IPS-20b (cell line): ENCODE measurements around the gene ASPSCR1.
A peak's percentile ranks its signal among the peaks of the same experiment; 100 is the strongest.

Source experiments
- H3K27ac ChIP-seq: one replicate; pipeline ENCODE4 v1.5.1; 2013; ENCODE audit warnings: low read length
- H3K27me3 ChIP-seq: 2 replicates; pipeline ENCODE4 v1.6.1; 2013; ENCODE audit warnings: mild to moderate bottlenecking, low read length, inconsistent platforms; ENCODE audit not compliant: insufficient read depth
- H3K36me3 ChIP-seq: 2 replicates; pipeline ENCODE4 v1.6.1; 2013; ENCODE audit warnings: low read depth, mild to moderate bottlenecking, inconsistent platforms, low read length, moderate library complexity; ENCODE audit not compliant: insufficient read depth
- H3K4me1 ChIP-seq: 2 replicates; pipeline ENCODE4 v1.6.1; 2013; ENCODE audit warnings: mild to moderate bottlenecking, control low read depth, inconsistent platforms, low read length, moderate library complexity; ENCODE audit not compliant: insufficient read depth
- H3K4me3 ChIP-seq: 2 replicates; pipeline ENCODE4 v1.5.1; 2013; ENCODE audit warnings: mild to moderate bottlenecking, low read length, inconsistent platforms
- H3K9ac ChIP-seq: 2 replicates; pipeline ENCODE4 v1.6.1; 2013; ENCODE audit warnings: low read depth, mild to moderate bottlenecking, inconsistent platforms, low read length, moderate library complexity
- H3K9me3 ChIP-seq: 2 replicates; pipeline ENCODE4 v1.6.1; 2013; ENCODE audit warnings: mild to moderate bottlenecking, low read depth, low read length, inconsistent platforms; ENCODE audit not compliant: insufficient read depth

Gene ASPSCR1

DNA sequence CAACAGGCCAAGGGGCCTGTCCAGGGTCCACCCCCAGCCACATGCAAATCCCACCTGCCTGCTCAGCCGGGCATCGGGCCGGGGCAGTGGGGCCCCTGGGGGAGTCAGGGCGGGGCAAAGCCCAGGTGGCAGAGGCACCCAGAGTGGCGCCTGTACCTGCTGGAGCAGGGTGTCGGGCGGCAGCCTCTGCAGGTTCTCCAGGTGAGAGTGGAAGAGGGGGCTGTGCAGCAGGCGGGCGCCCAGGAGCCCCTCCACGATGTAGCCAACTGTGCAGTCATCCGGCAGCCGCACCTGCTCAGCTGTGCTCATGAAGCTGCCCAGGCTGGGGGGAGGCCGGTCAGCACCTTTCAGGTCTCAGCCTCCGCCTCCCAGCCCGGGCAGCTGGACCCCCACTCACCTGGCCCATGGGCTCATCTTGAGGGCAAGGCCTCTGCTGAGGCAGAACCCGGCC is 72.1 kb downstream of the ASPSCR1 start:
- H3K27me3 ChIP-seq: no peaks in the 10 kb centered on the region
- H3K27ac ChIP-seq: no peak overlapping the region
- no peak overlapping the region for H3K4me3 ChIP-seq
- H3K36me3 ChIP-seq: peaks cover 21% of the 10 kb centered on the region
- no peaks in the 10 kb centered on the region for H3K9me3 ChIP-seq
- no peak overlapping the region for H3K9ac ChIP-seq
- no peaks in the 10 kb centered on the region for H3K4me1 ChIP-seq

- no peaks in the 10 kb centered on the region for H3K4me1 ChIP-seq
- H3K9ac ChIP-seq: peak overlapping the region; percentile 37; the same call in 1 of the 2 replicates
- H3K4me3 ChIP-seq: peak overlapping the region; percentile 61
- H3K9me3 ChIP-seq: no peaks in the 10 kb centered on the region
- H3K27me3 ChIP-seq: no peaks in the 10 kb centered on the region
- H3K27ac ChIP-seq: no peak overlapping the region
- peaks cover 28% of the 10 kb centered on the region for H3K36me3 ChIP-seq
Observed at GRCh38 chr17:82050152-82050760, 72.8 kb downstream of the ASPSCR1 start.

GRCh38 chr17:82050761-82051641 is 73.6 kb downstream of the ASPSCR1 start:
- no peak overlapping the region for H3K27ac ChIP-seq
- peaks cover 33% of the 10 kb centered on the region for H3K36me3 ChIP-seq
- H3K9me3 ChIP-seq: no peaks in the 10 kb centered on the region
- no peaks in the 10 kb centered on the region for H3K4me1 ChIP-seq
- no peaks in the 10 kb centered on the region for H3K27me3 ChIP-seq
- H3K9ac ChIP-seq: peak overlapping the region; percentile 37
- H3K4me3 ChIP-seq: peak overlapping the region; percentile 61

DNA sequence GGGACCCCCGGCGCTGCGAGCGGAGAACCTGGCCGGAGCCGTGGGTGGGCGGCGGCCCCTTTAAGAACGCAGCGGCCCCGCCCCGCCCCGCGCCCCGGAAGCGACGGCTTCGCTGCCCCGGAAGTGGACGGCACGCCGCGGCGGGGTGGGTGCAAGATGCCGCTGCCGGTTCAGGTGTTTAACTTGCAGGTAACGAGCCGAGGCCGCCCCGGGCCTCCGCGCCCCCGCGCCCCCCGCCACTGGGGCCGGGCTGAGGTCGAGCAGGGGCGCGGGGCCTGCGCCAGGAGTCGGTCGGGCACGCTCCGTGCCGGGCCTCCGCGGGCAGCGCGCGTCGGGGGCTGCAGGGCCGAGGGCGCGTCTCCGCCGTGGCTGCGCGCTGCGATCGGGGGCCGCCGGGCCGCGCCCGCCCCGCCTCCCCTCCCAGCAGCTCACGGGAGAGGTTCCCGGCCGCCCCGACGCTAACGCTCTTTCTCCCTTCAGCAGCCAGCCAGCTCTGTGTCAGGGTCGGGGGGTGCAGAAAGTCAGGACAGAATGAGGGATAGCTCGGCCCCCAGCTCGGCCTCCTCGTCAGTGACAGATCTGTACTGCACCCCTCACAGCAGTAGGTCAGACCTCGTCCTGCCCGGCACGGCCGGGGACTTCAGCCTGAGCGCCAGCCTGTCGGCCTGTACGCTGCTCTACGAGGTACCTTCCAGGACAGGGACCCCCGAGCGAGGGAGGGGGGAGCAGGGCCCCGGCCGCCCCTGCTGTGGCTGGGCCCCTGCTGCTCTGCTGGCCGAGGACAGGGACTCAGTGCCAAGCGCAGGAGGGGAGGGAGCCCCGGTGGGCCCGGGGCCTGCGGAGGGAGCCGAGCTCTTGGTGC is 74.6 kb downstream of the ASPSCR1 start, which contains the start of the genes GPS1 and RFNG:
Gene GPS1 (plus strand): TSS at position 123 of the 862 bp plus-strand sequence. CDS start 34 bp downstream, at position 157.
Gene RFNG (minus strand): TSS at position 36 of the 862 bp plus-strand sequence. CDS start 45 bp downstream, outside the sequence.
- no peaks in the 10 kb centered on the region for H3K27me3 ChIP-seq
- H3K36me3 ChIP-seq: peaks cover 43% of the 10 kb centered on the region
- no peak within 1 kb of the TSS for H3K27ac ChIP-seq
- peak within 1 kb of the TSS; percentile 84 for H3K4me3 ChIP-seq
- H3K4me1 ChIP-seq: no peaks in the 10 kb centered on the region
- peak within 1 kb of the TSS; percentile 76 for H3K9ac ChIP-seq
- H3K9me3 ChIP-seq: no peaks in the 10 kb centered on the region

DNA sequence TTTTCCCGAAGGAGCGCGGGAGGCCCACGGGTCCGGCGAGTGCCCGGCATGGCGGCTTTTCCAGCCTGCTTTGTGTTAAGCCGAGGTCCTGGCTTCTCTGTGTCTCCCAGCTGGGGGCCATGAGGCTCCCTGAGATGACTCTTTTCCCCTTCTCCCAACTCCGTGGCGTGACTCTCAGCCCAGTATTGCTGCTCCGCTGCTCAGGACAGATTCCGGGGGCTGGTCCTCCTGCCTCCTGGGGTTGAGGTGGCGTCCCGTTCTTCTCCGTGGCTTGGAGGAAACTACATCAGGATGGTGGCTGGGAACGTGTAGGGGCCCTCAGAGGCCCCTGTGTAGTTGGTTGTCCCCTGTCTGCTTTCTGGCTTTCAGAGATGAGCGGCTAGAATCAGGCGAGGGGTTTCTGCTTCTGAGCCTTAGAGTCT is 75.2 kb downstream of the ASPSCR1 start:
- H3K36me3 ChIP-seq: peaks cover 46% of the 10 kb centered on the region
- H3K9me3 ChIP-seq: no peaks in the 10 kb centered on the region
- no peaks in the 10 kb centered on the region for H3K27me3 ChIP-seq
- peak overlapping the region; percentile 76 for H3K9ac ChIP-seq
- H3K27ac ChIP-seq: no peak overlapping the region
- no peaks in the 10 kb centered on the region for H3K4me1 ChIP-seq
- peak overlapping the region; percentile 84 for H3K4me3 ChIP-seq

GRCh38 chr17:82053130-82053529 is 75.7 kb downstream of the ASPSCR1 start:
- Histone ChIP-seq H3K36me3 (peaks cover 46% of the 10 kb centered on the region), H3K4me3 (peak overlapping the region; percentile 84; the same call in 1 of the 2 replicates), H3K27me3 (no peaks in the 10 kb centered on the region), H3K9me3 (no peaks in the 10 kb centered on the region), H3K9ac (no peak overlapping the region), H3K4me1 (no peaks in the 10 kb centered on the region), H3K27ac (no peak overlapping the region)

DNA sequence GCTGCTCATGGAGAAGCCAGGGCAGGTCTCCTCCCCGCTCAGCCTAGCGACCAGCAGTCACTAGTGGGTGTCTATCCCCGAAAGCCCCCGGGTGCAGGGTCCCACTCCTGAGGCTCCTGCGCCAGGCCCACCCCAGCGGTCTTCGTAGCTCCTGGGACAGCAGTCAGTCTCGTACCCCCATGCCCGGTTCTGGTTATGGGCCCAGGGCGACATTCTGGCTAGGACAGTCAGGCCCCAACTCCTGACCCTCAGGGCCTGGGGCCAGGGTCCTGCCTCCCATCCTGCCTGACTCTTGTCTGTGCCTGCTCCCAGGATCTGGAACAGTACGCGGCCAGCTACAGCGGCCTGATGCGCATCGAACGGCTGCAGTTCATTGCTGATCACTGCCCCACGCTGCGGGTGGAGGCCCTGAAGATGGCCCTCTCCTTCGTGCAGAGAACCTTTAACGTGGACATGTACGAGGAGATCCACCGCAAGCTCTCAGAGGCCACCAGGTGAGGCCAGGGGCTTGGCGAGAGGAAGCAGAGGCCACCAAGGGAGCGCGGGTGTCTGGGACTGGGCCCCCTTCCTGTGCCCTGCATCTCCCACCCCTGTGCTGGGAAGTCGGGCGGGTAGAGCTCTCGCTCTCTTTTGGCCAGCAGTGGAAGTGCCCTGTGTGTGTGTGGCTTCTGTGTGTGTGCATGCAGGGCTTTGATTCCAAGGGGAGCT is 76.3 kb downstream of the ASPSCR1 start:
- Histone ChIP-seq H3K27ac (no peak overlapping the region), H3K36me3 (peaks cover 52% of the 10 kb centered on the region), H3K9ac (no peak overlapping the region)

GRCh38 chr17:82054351-82055022 is 77.1 kb downstream of the ASPSCR1 start:
- no peaks in the 10 kb centered on the region for H3K9me3 ChIP-seq
- no peaks in the 10 kb centered on the region for H3K4me1 ChIP-seq
- peaks cover 56% of the 10 kb centered on the region for H3K36me3 ChIP-seq
- no peak overlapping the region for H3K27ac ChIP-seq
- H3K4me3 ChIP-seq: no peak overlapping the region
- H3K9ac ChIP-seq: no peak overlapping the region
- H3K27me3 ChIP-seq: no peaks in the 10 kb centered on the region

More for the DNA sequence above, 76.3 kb downstream of the ASPSCR1 start:
- H3K4me3 ChIP-seq: no peak overlapping the region
- H3K27me3 ChIP-seq: no peaks in the 10 kb centered on the region
- no peaks in the 10 kb centered on the region for H3K4me1 ChIP-seq
- H3K9me3 ChIP-seq: no peaks in the 10 kb centered on the region

GRCh38 chr17:82055023-82055964 is 77.9 kb downstream of the ASPSCR1 start:
- no peak overlapping the region for H3K27ac ChIP-seq
- no peaks in the 10 kb centered on the region for H3K4me1 ChIP-seq
- no peaks in the 10 kb centered on the region for H3K9me3 ChIP-seq
- H3K4me3 ChIP-seq: no peak overlapping the region
- H3K27me3 ChIP-seq: no peaks in the 10 kb centered on the region
- H3K9ac ChIP-seq: no peak overlapping the region
- peaks cover 56% of the 10 kb centered on the region for H3K36me3 ChIP-seq
